K562 (cell line): ENCODE measurements around the gene LRRC43. TPM values are rescaled to one million over a fixed set of nuclear protein-coding genes. Genes with fewer than 3 reads are reported as not detected.

Source experiments
- ARHGAP35 ChIP-seq: fragments of 450-650 bp; IDR thresholded peaks from 2 replicates; pipeline ENCODE4 v1.6.1; 2018; ENCODE audit not compliant: partially characterized antibody
- ARID4B ChIP-seq: sonication (generic); formaldehyde crosslinking; IDR thresholded peaks from 2 replicates; pipeline ENCODE4 v1.8.0; 2022; ENCODE audit warnings: mild to moderate bottlenecking, missing genetic modification reagents
- ATF6 ChIP-seq: sonication (generic); formaldehyde crosslinking; IDR thresholded peaks from 2 replicates; pipeline ENCODE4 v1.4.0; 2020; ENCODE audit warnings: mild to moderate bottlenecking, missing genetic modification reagents
- BRCA1 ChIP-seq, 2 experiments: fragments of 450-650 bp in 1 of 2; sonication (generic) in 1 of 2; formaldehyde crosslinking in 1 of 2; IDR thresholded peaks; 2 replicates each; pipeline versions ENCODE4 v1.5.0 to v1.6.1; 2017 to 2020; ENCODE audit warnings: mild to moderate bottlenecking in 1 of 2, missing genetic modification reagents in 1 of 2
- CEBPG ChIP-seq, 3 experiments: fragments of 200-800 bp in 1 of 3; sonication (Bioruptor generic) in 1 of 3; sonication (generic) in 1 of 3; formaldehyde crosslinking in 1 of 3; IDR thresholded peaks in 2 of 3; conservative IDR thresholded peaks in 1 of 3; 2 replicates each; pipeline versions ENCODE4 v1.6.1 to v1.8.0; 2016 to 2022; ENCODE audit warnings: missing compliant biosample characterization in 2 of 3, missing genetic modification characterization in 2 of 3, mild to moderate bottlenecking in 1 of 3, missing genetic modification reagents in 1 of 3
- DDX20 ChIP-seq: fragments of 450-650 bp; IDR thresholded peaks from 2 replicates; pipeline ENCODE4 v1.6.1; 2016; ENCODE audit warnings: missing genetic modification characterization, low read depth, mild to moderate bottlenecking, missing compliant biosample characterization, moderate library complexity
- GABPA ChIP-seq: fragments of 200-800 bp; sonication (Bioruptor generic); conservative IDR thresholded peaks from 2 replicates; pipeline ENCODE4 v1.6.1; 2016; ENCODE audit warnings: low read depth, missing genetic modification characterization, missing compliant biosample characterization
- GTF2A2 ChIP-seq: IDR thresholded peaks from 2 replicates; pipeline ENCODE4 v1.6.1; 2016; ENCODE audit warnings: mild to moderate bottlenecking, missing genetic modification characterization, missing compliant biosample characterization
- ILF3 ChIP-seq: fragments of 450-650 bp; IDR thresholded peaks from 2 replicates; pipeline ENCODE4 v1.6.1; 2018; ENCODE audit warnings: antibody characterized with exemption, mild to moderate bottlenecking, moderate library complexity, borderline replicate concordance
- KLF1 ChIP-seq: fragments of 450-650 bp; IDR thresholded peaks from 2 replicates; pipeline ENCODE4 v1.6.1; 2016; ENCODE audit warnings: missing genetic modification characterization, missing compliant biosample characterization
- MTF1 ChIP-seq: fragments of 250-450 bp; sonication (Bioruptor Pico); IDR thresholded peaks from 2 replicates; pipeline ENCODE4 v1.9.0; 2021; ENCODE audit warnings: moderate library complexity, mild to moderate bottlenecking, inconsistent platforms, borderline replicate concordance
- NR0B1 ChIP-seq: fragments of 450-650 bp; IDR thresholded peaks from one replicate; pipeline ENCODE4 v1.6.1; 2018; ENCODE audit warnings: mild to moderate bottlenecking, moderate library complexity; ENCODE audit not compliant: partially characterized antibody
- SUPT5H ChIP-seq: fragments of 450-650 bp; IDR thresholded peaks from 2 replicates; pipeline ENCODE4 v1.6.1; 2016
- TAF1 ChIP-seq: IDR thresholded peaks from 2 replicates; pipeline ENCODE4 v1.6.1; 2011; ENCODE audit warnings: mild to moderate bottlenecking, low read length, moderate library complexity; ENCODE audit not compliant: insufficient read depth, control insufficient read depth, severe bottlenecking; ENCODE audit errors: extremely low read depth
- ZNF311 ChIP-seq: fragments of 250-450 bp; sonication (Bioruptor Pico); IDR thresholded peaks from 2 replicates; pipeline ENCODE4 v1.4.0; 2020; ENCODE audit warnings: mild to moderate bottlenecking, moderate library complexity
- ZNF354B ChIP-seq: fragments of 250-450 bp; sonication (Bioruptor Pico); IDR thresholded peaks from 2 replicates; pipeline ENCODE4 v1.4.0; 2020
- ZNF408 ChIP-seq: fragments of 250-450 bp; sonication (Bioruptor Pico); IDR thresholded peaks from 2 replicates; pipeline ENCODE4 v1.4.0; 2020; ENCODE audit warnings: low read depth, mild to moderate bottlenecking, moderate library complexity
- ZNF584 ChIP-seq: fragments of 200-800 bp; sonication (Bioruptor generic); IDR thresholded peaks from 2 replicates; pipeline ENCODE4 v1.6.1; 2016; ENCODE audit warnings: low read depth, mild to moderate bottlenecking, missing genetic modification characterization, missing compliant biosample characterization
- ZNF696 ChIP-seq: fragments of 250-450 bp; sonication (Bioruptor Pico); conservative IDR thresholded peaks from 2 replicates; pipeline ENCODE4 v1.4.0; 2020; ENCODE audit warnings: mild to moderate bottlenecking, moderate library complexity
- ZSCAN32 ChIP-seq: fragments of 450-650 bp; formaldehyde crosslinking; IDR thresholded peaks from 2 replicates; pipeline ENCODE4 v1.4.0; 2020; ENCODE audit warnings: mild to moderate bottlenecking, moderate library complexity
- polyA plus RNA-seq, 8 experiments: library from polyadenylated mRNA; depleted of rRNA in 4 of 8; stranded (reverse) in 5 of 8; unstranded in 3 of 8; fragments of >200 nt; fragmentation: Nextera tagmentation in 2 of 8; fragmentation: Illumina TruSeq in 1 of 8; extraction: Ambion mirVana in 2 of 8; extraction: Trizol in 1 of 8; gene quantifications; 2 replicates each; pipeline versions ENCODE4 v1.2.1 to v1.2.3, GENCODE V29; 2011 to 2014; ENCODE audit warnings: inconsistent platforms in 1 of 8, missing spikeins in 1 of 8
- total RNA-seq, 7 experiments: library from RNA; depleted of rRNA in 6 of 7; stranded (reverse); fragments of >200 nt in 6 of 7; fragmentation: Illumina TruSeq in 2 of 7; extraction: Trizol in 2 of 7; gene quantifications; 2 replicates each; pipeline versions ENCODE4 v1.2.1 to v1.2.3, GENCODE V29; 2011 to 2021; ENCODE audit warnings: low replicate concordance in 1 of 7

LRRC43 gene
- total and polyA plus RNA-seq, 9 of the 15 experiments (the other 6 are each of a cell fraction or from before 2014, with no cell fraction given): 0.19 TPM; not detected in 8

- TF ChIP-seq ARID4B (CRISPR knock-in tag) (no peak), TAF1 (no peak), ZSCAN32 (no peak), ZNF408 (CRISPR knock-in tag) (no peak), GTF2A2 (no peak), KLF1 (tag) (no peak), ZNF584 (no peak), ZNF311 (no peak), MTF1 (no peak), DDX20 (tag) (no peak), NR0B1 (no peak), ILF3 (no peak), BRCA1 (IDR thresholded peaks at IDR 0.05) (no peak), BRCA1 (CRISPR knock-in tag; IDR thresholded peaks at IDR 0.05) (no peak), ZNF696 (CRISPR knock-in tag) (no peak), ARHGAP35 (no peak), CEBPG (CRISPR knock-in tag; IDR thresholded peaks at IDR 0.05) (no peak), CEBPG (tag; conservative IDR thresholded peaks at IDR 0.05 in 1 of 2, IDR thresholded peaks at IDR 0.05 in 1 of 2) (no peak), GABPA (tag) (no peak), ATF6 (CRISPR knock-in tag) (no peak), SUPT5H (peak; percentile 55; the same call in 1 of the 2 replicates), ZNF354B (CRISPR knock-in tag) (no peak)
Measured at GRCh38 chr12:122147514-122148290, 35.2 kb upstream of the LRRC43 start (continued).
